A549 (cell line): ENCODE data around the gene CCDC97. TPM values are rescaled to one million over a fixed set of nuclear protein-coding genes. Genes with fewer than 3 reads are reported as not detected.

Experiments used
- ATAC-seq, 2 experiments: fragments of 200-7000 bp in 1 of 2; fragments of >200 bp in 1 of 2; cut with Nextera tagmentation in 1 of 2; cut with Tn5 transposase in 1 of 2; 3 replicates each; pipeline versions ENCODE4 v1.8.0 to v1.9.1; 2018 to 2020; ENCODE audit warnings: mild to moderate bottlenecking in 1 of 2, moderate library complexity in 1 of 2
- CTCF ChIA-PET: fragments of 300-600 bp; sonication (Branson Sonifier 250); formaldehyde crosslinking; extraction: SDS; loops from one replicate; lab custom pipeline; 2021; ENCODE audit warnings: antibody characterized with exemption, inconsistent platforms; lab: Yijun Ruan, JAX
- POLR2A ChIA-PET: fragments of 350-600 bp; formaldehyde crosslinking; extraction: SDS; loops from one replicate; lab custom pipeline; 2021; ENCODE audit warnings: antibody characterized with exemption, inconsistent platforms; lab: Yijun Ruan, JAX
- DNase-seq, 2 experiments: peaks; one replicate each; pipeline versions ENCODE4 v3.0.0 to v3.0.0-alpha.2; 2011 to 2016; ENCODE audit warnings: low read depth in 1 of 2, low spot score in 1 of 2
- FAIRE-seq: peaks from 2 replicates; lab custom pipeline; 2011; peaks lifted over from hg19 to GRCh38; lab: Jason Lieb, UNC
- H3K27ac ChIP-seq, 2 experiments: fragments of >200 bp; sonication (Bioruptor Twin); formaldehyde crosslinking; 3 replicates each; pipeline ENCODE4 v1.5.1; 2016 to 2017
- H3K4me1 ChIP-seq: fragments of >200 bp; sonication (Bioruptor Twin); formaldehyde crosslinking; 3 replicates; pipeline ENCODE4 v1.6.1; 2016
- H3K4me2 ChIP-seq: fragments of >200 bp; sonication (Bioruptor Twin); formaldehyde crosslinking; 3 replicates; pipeline ENCODE4 v1.6.1; 2016
- H3K4me3 ChIP-seq: fragments of >200 bp; sonication (Bioruptor Twin); formaldehyde crosslinking; 3 replicates; pipeline ENCODE4 v1.5.1; 2016
- H3K9me3 ChIP-seq: fragments of >200 bp; sonication (Bioruptor Twin); formaldehyde crosslinking; 3 replicates; pipeline ENCODE4 v1.6.1; 2016
- CBX2 ChIP-seq: fragments of 200-600 bp; sonication (generic); IDR thresholded peaks from 2 replicates; pipeline ENCODE4 v1.6.1; 2016; ENCODE audit warnings: low read depth, mild to moderate bottlenecking, borderline replicate concordance
- CBX8 ChIP-seq: fragments of 200-600 bp; sonication (generic); IDR thresholded peaks from 2 replicates; pipeline ENCODE4 v1.6.1; 2016
- EHF ChIP-seq: fragments of 250-450 bp; sonication (Bioruptor Pico); IDR thresholded peaks from 2 replicates; pipeline ENCODE4 v1.5.0; 2020; ENCODE audit warnings: mild to moderate bottlenecking
- EHMT2 ChIP-seq: fragments of 200-600 bp; sonication (generic); IDR thresholded peaks from 2 replicates; pipeline ENCODE4 v1.6.1; 2016; ENCODE audit warnings: antibody characterized with exemption, low read depth, mild to moderate bottlenecking, moderate library complexity
- EP300 ChIP-seq, 2 experiments: fragments of >200 bp; sonication (Bioruptor Twin); formaldehyde crosslinking; IDR thresholded peaks; 2 replicates in 1 of 2; 3 replicates in 1 of 2; pipeline ENCODE4 v1.6.1; 2016 to 2017
- FOSB ChIP-seq: fragments of 250-450 bp; sonication (Bioruptor Pico); IDR thresholded peaks from 2 replicates; pipeline ENCODE4 v1.5.0; 2020; ENCODE audit warnings: mild to moderate bottlenecking, moderate library complexity
- FOSL2 ChIP-seq, 2 experiments: fragments of 450-650 bp in 1 of 2; fragments of >200 bp in 1 of 2; sonication (Bioruptor Twin) in 1 of 2; formaldehyde crosslinking; IDR thresholded peaks; 2 replicates each; pipeline versions ENCODE4 v1.5.0 to v1.6.1; 2016 to 2020; ENCODE audit warnings: mild to moderate bottlenecking in 1 of 2, moderate library complexity in 1 of 2
- FOXS1 ChIP-seq: fragments of 250-450 bp; sonication (Bioruptor Pico); IDR thresholded peaks from 2 replicates; pipeline ENCODE4 v1.5.0; 2020; ENCODE audit warnings: mild to moderate bottlenecking, moderate library complexity
- GATA3 ChIP-seq: IDR thresholded peaks from 2 replicates; pipeline ENCODE4 v1.6.1; 2012; ENCODE audit warnings: borderline replicate concordance
- HDAC2 ChIP-seq: fragments of 200-600 bp; sonication (generic); IDR thresholded peaks from 2 replicates; pipeline ENCODE4 v1.6.1; 2016
- HOXA7 ChIP-seq: fragments of 250-450 bp; sonication (Bioruptor Pico); IDR thresholded peaks from 2 replicates; pipeline ENCODE4 v1.5.0; 2020; ENCODE audit warnings: mild to moderate bottlenecking, moderate library complexity
- JUNB ChIP-seq: fragments of >200 bp; sonication (Bioruptor Twin); formaldehyde crosslinking; IDR thresholded peaks from 2 replicates; pipeline ENCODE4 v1.6.1; 2016
- MAFK ChIP-seq: fragments of 450-650 bp; IDR thresholded peaks from 2 replicates; pipeline ENCODE4 v1.6.1; 2014; ENCODE audit not compliant: partially characterized antibody
- MAZ ChIP-seq: fragments of 150-350 bp; IDR thresholded peaks from 2 replicates; pipeline ENCODE4 v1.6.1; 2014; ENCODE audit warnings: antibody characterized with exemption, low read depth, low read length, borderline replicate concordance
- MYC ChIP-seq: IDR thresholded peaks from 2 replicates; pipeline ENCODE4 v1.6.1; 2012; ENCODE audit warnings: mild to moderate bottlenecking, inconsistent platforms, low read length, improper control_type of control experiment, borderline replicate concordance
- NR3C1 ChIP-seq: fragments of >200 bp; sonication (Bioruptor Twin); formaldehyde crosslinking; IDR thresholded peaks from 3 replicates; pipeline ENCODE4 v1.6.1; 2017
- PHF8 ChIP-seq: fragments of 200-600 bp; sonication (generic); IDR thresholded peaks from 2 replicates; pipeline ENCODE4 v1.6.1; 2016; ENCODE audit warnings: low read depth, mild to moderate bottlenecking, antibody characterized with exemption, moderate library complexity, borderline replicate concordance
- POLR2AphosphoS2 ChIP-seq: conservative IDR thresholded peaks from 2 replicates; pipeline ENCODE4 v1.6.1; 2012; ENCODE audit warnings: low read length, improper control_type of control experiment, inconsistent platforms
- RARB ChIP-seq: fragments of 250-450 bp; sonication (Bioruptor Pico); IDR thresholded peaks from 2 replicates; pipeline ENCODE4 v1.8.0; 2021; ENCODE audit warnings: mild to moderate bottlenecking, moderate library complexity
- SMC3 ChIP-seq: fragments of >200 bp; sonication (Bioruptor Twin); formaldehyde crosslinking; IDR thresholded peaks from 3 replicates; pipeline ENCODE4 v1.6.1; 2018; ENCODE audit warnings: inconsistent platforms
- SREBF2 ChIP-seq: fragments of 450-650 bp; IDR thresholded peaks from 2 replicates; pipeline ENCODE4 v1.6.1; 2014; ENCODE audit warnings: mild to moderate bottlenecking, moderate library complexity
- ZC3H11A ChIP-seq: fragments of 450-650 bp; IDR thresholded peaks from 2 replicates; pipeline ENCODE4 v1.6.1; 2014; ENCODE audit warnings: antibody characterized with exemption, mild to moderate bottlenecking
- ZNF302 ChIP-seq: fragments of 250-450 bp; sonication (Bioruptor Pico); IDR thresholded peaks from 2 replicates; pipeline ENCODE4 v1.9.0; 2021; ENCODE audit warnings: inconsistent platforms, mild to moderate bottlenecking, moderate library complexity
- WGBS: methylation state at CpG from one replicate; pipeline ENCODE4 v1.1.6; 2017; ENCODE audit errors: missing lambda C conversion rate; 5-methylcytosine and 5-hydroxymethylcytosine counted together
- polyA plus RNA-seq, 4 experiments: library from polyadenylated mRNA; depleted of rRNA in 3 of 4; stranded (reverse); fragments of >200 nt; fragmentation: RNase III in 1 of 4; extraction: RNeasy Plus Mini Kit Qiagen cat#74134 plus additional on column Dnase treatment in 1 of 4; gene quantifications; 2 replicates in 3 of 4; 3 replicates in 1 of 4; pipeline ENCODE4 v1.2.3, GENCODE V29; 2011 to 2017
- TF ChIP-seq, protein P1 (sequence below): fragments of 250-450 bp; sonication (Bioruptor Pico); IDR thresholded peaks from 2 replicates; pipeline ENCODE4 v1.5.0; 2021; ENCODE audit warnings: mild to moderate bottlenecking, moderate library complexity, borderline replicate concordance
- TF ChIP-seq, protein P2 (sequence below): IDR thresholded peaks from 2 replicates; pipeline ENCODE4 v1.6.1; 2012
- TF ChIP-seq, protein P3 (sequence below): fragments of >200 bp; sonication (Bioruptor Twin); formaldehyde crosslinking; IDR thresholded peaks from 3 replicates; pipeline ENCODE4 v1.5.1; 2016
- TF ChIP-seq, protein P4 (sequence below): fragments of 250-450 bp; sonication (Bioruptor Pico); IDR thresholded peaks from 2 replicates; pipeline ENCODE4 v1.5.0; 2020; ENCODE audit warnings: low read depth, mild to moderate bottlenecking, moderate library complexity
- TF ChIP-seq, protein P5 (sequence below): IDR thresholded peaks from 2 replicates; pipeline ENCODE4 v1.6.1; 2012; ENCODE audit warnings: low read depth, borderline replicate concordance

The CCDC97 gene
- polyA plus RNA-seq, 2 of the 4 experiments (the other 2 are of a cell fraction), result 18.7 to 26.8 TPM

DNA sequence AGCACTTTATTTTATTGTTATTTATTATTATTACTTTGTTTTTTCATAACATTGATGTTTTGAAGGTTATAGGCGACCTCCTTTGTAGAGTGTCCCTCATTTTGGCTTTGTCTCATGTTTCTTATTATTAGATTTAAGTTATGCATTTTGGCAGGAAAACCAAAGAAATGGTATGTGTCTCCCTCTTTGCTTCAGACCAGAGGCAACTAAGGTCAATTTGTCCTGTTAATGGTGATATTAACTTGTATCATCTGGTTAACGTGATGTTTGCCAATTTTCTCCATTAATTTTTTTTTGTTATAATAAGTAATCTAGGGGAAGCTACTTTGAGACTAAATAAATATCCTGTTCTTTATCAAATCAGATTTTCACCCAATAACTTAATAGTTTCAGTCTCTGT, 62.5 kb downstream of the CCDC97 start:
- ATAC-seq, result no peak
- Histone ChIP-seq H3K9me3 (no peaks in the 10 kb centered on the region), H3K27ac (no peak overlapping the region), H3K4me3 (no peak overlapping the region), H3K4me2 (no peak overlapping the region), H3K4me1 (peaks cover 35% of the 10 kb centered on the region)
- 73% methylated on average over 2 of the region's 2 CpGs for WGBS
- DNase-seq, result no peak
- POLR2A ChIA-PET, result interaction anchor here (1.4 to 2.0 kb wide), 2 partner anchors 9 to 66 kb away, joined by 4 to 10 read pairs; partner anchors contain the start of gene B9D2
- FAIRE-seq, result peak; percentile 72
- no peak for TF ChIP-seq RARB (CRISPR knock-in tag)
- TF ChIP-seq HDAC2, result no peak
- no peak for TF ChIP-seq EHMT2
- TF ChIP-seq, protein P1, sequence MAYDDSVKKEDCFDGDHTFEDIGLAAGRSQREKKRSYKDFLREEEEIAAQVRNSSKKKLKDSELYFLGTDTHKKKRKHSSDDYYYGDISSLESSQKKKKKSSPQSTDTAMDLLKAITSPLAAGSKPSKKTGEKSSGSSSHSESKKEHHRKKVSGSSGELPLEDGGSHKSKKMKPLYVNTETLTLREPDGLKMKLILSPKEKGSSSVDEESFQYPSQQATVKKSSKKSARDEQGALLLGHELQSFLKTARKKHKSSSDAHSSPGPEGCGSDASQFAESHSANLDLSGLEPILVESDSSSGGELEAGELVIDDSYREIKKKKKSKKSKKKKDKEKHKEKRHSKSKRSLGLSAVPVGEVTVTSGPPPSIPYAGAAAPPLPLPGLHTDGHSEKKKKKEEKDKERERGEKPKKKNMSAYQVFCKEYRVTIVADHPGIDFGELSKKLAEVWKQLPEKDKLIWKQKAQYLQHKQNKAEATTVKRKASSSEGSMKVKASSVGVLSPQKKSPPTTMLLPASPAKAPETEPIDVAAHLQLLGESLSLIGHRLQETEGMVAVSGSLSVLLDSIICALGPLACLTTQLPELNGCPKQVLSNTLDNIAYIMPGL, result no peak
- TF ChIP-seq PHF8, result no peak
- TF ChIP-seq CBX8, result no peak
- no peak for TF ChIP-seq ZC3H11A
- no peak for TF ChIP-seq MYC
- TF ChIP-seq ZNF302 (CRISPR knock-in tag), result no peak
- TF ChIP-seq EP300 (IDR thresholded peaks at IDR 0.05), result no peak
- TF ChIP-seq, protein P2, sequence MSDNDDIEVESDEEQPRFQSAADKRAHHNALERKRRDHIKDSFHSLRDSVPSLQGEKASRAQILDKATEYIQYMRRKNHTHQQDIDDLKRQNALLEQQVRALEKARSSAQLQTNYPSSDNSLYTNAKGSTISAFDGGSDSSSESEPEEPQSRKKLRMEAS, result no peak
- TF ChIP-seq MAZ, result no peak
- TF ChIP-seq JUNB, result no peak
- no peak for TF ChIP-seq MAFK
- TF ChIP-seq, protein P3, sequence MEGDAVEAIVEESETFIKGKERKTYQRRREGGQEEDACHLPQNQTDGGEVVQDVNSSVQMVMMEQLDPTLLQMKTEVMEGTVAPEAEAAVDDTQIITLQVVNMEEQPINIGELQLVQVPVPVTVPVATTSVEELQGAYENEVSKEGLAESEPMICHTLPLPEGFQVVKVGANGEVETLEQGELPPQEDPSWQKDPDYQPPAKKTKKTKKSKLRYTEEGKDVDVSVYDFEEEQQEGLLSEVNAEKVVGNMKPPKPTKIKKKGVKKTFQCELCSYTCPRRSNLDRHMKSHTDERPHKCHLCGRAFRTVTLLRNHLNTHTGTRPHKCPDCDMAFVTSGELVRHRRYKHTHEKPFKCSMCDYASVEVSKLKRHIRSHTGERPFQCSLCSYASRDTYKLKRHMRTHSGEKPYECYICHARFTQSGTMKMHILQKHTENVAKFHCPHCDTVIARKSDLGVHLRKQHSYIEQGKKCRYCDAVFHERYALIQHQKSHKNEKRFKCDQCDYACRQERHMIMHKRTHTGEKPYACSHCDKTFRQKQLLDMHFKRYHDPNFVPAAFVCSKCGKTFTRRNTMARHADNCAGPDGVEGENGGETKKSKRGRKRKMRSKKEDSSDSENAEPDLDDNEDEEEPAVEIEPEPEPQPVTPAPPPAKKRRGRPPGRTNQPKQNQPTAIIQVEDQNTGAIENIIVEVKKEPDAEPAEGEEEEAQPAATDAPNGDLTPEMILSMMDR, result no peak
- TF ChIP-seq, protein P4, sequence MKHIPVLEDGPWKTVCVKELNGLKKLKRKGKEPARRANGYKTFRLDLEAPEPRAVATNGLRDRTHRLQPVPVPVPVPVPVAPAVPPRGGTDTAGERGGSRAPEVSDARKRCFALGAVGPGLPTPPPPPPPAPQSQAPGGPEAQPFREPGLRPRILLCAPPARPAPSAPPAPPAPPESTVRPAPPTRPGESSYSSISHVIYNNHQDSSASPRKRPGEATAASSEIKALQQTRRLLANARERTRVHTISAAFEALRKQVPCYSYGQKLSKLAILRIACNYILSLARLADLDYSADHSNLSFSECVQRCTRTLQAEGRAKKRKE, result no peak
- no peak for TF ChIP-seq NR3C1
- TF ChIP-seq SMC3, result no peak
- TF ChIP-seq FOSL2 (IDR thresholded peaks at IDR 0.05), result no peak
- TF ChIP-seq FOSL2 (CRISPR knock-in tag; IDR thresholded peaks at IDR 0.05), result no peak
- CTCF ChIA-PET, result interaction anchor here (0.7 to 13.8 kb wide), 4 partner anchors 8 to 51 kb away, joined by 4 to 197 read pairs (median 6); partner anchors contain the start of genes B9D2 and TGFB1

DNA sequence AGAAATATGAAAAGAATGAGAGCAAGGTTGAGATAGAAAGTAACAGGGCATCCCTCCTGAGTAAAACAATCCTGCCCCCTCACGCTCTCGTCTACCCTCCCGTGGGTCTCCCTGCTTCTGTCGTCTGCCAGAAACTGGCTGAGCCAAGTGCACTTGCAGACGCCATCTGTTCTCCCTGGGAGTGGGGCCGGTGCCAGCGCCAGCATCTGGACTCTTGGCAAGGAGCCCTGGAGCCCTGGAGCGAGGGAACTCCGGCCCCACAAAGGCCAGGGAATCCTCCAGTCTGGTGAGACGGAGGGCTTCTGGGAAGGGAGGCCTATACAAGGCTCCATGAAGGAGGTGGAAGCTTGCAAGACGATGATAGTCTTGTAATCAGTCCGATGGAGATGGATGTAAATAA, 64.0 kb downstream of the CCDC97 start:
- ATAC-seq (peak in 1 of 2 experiments; percentile 10; a peak in 1 of 6 replicates), FAIRE-seq (no peak), DNase-seq (no peak)
- CTCF ChIA-PET, result interaction anchor here (2.5 to 13.8 kb wide), 2 partner anchors 10 to 19 kb away, joined by 8 to 197 read pairs; partner anchors contain the start of genes B9D2 and TGFB1
- H3K4me2 ChIP-seq, result no peak overlapping the region
- no peak for TF ChIP-seq PHF8
- no peak for TF ChIP-seq GATA3
- TF ChIP-seq, protein P2, result no peak
- TF ChIP-seq RARB (CRISPR knock-in tag), result no peak
- TF ChIP-seq FOSB, result no peak
- TF ChIP-seq HOXA7, result no peak
- no peak for TF ChIP-seq FOXS1 (CRISPR knock-in tag)
- TF ChIP-seq POLR2AphosphoS2, result no peak
- no peak for TF ChIP-seq CBX2
- TF ChIP-seq MYC, result no peak
- no peak for TF ChIP-seq SREBF2
- no peak for TF ChIP-seq ZNF302 (CRISPR knock-in tag)
- TF ChIP-seq, protein P5, sequence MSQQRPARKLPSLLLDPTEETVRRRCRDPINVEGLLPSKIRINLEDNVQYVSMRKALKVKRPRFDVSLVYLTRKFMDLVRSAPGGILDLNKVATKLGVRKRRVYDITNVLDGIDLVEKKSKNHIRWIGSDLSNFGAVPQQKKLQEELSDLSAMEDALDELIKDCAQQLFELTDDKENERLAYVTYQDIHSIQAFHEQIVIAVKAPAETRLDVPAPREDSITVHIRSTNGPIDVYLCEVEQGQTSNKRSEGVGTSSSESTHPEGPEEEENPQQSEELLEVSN, result no peak
- TF ChIP-seq EHF, result no peak
- H3K9me3 ChIP-seq, result no peaks in the 10 kb centered on the region
- H3K4me3 ChIP-seq, result no peak overlapping the region
- POLR2A ChIA-PET, result no interaction called here
- WGBS, result 58% methylated on average over 12 of the region's 12 CpGs
- peak overlapping the region in 1 of 2 experiments; percentile 30; a peak in 2 of 6 replicates for H3K27ac ChIP-seq
- peaks cover 20% of the 10 kb centered on the region for H3K4me1 ChIP-seq
